A673 (cell line): ENCODE results near the gene JAK3. TPM values are rescaled to one million over a fixed set of nuclear protein-coding genes. Genes with fewer than 3 reads are reported as not detected.
A peak's percentile ranks its signal among the peaks of the same experiment; 100 is the strongest.

Experiments
- BruUV-seq: library from RNA; stranded (reverse); fragments of 400-500 nt; replicated peaks from 2 replicates; lab custom pipeline; 2021; lab: Mats Ljungman, UMichigan
- CTCF ChIA-PET: fragments of 300-600 bp; sonication (Branson Sonifier 250); formaldehyde crosslinking; loops from one replicate; lab custom pipeline; 2022; ENCODE audit warnings: antibody characterized with exemption; lab: Charles Lee
- POLR2A ChIA-PET: fragments of 300-600 bp; sonication (Branson Sonifier 250); formaldehyde crosslinking; loops from one replicate; lab custom pipeline; 2022; ENCODE audit warnings: antibody characterized with exemption; ENCODE audit not compliant: low non-redundant PET; lab: Charles Lee
- DNase-seq: peaks from one replicate; pipeline ENCODE4 v3.0.0-alpha.2; 2015; ENCODE audit warnings: low spot score
- H3K27ac ChIP-seq: fragments of 200-600 bp; sonication (generic); 2 replicates; pipeline ENCODE4 v1.5.1; 2016; ENCODE audit warnings: mixed run types, low read depth, mild to moderate bottlenecking, mixed read lengths, antibody characterized with exemption, low read length; ENCODE audit not compliant: poor library complexity, severe bottlenecking
- H3K27me3 ChIP-seq: fragments of 200-600 bp; sonication (generic); replicated peaks from 2 replicates; pipeline ENCODE4 v1.6.1; 2017; ENCODE audit warnings: mixed run types, low read depth, mild to moderate bottlenecking, mixed read lengths, antibody characterized with exemption, low read length; ENCODE audit not compliant: insufficient read depth, poor library complexity
- H3K36me3 ChIP-seq: fragments of 200-600 bp; sonication (generic); 2 replicates; pipeline ENCODE4 v1.6.1; 2016; ENCODE audit warnings: mixed run types, mild to moderate bottlenecking, mixed read lengths, antibody characterized with exemption, low read length; ENCODE audit not compliant: insufficient read depth, poor library complexity, severe bottlenecking
- H3K4me1 ChIP-seq: fragments of 200-600 bp; sonication (generic); 2 replicates; pipeline ENCODE4 v1.6.1; 2017; ENCODE audit warnings: mixed run types, mild to moderate bottlenecking, mixed read lengths, antibody characterized with exemption, low read length; ENCODE audit not compliant: insufficient read depth, poor library complexity, severe bottlenecking
- H3K4me3 ChIP-seq: fragments of 200-600 bp; sonication (generic); 2 replicates; pipeline ENCODE4 v1.5.1; 2016; ENCODE audit warnings: low read depth, mixed run types, mild to moderate bottlenecking, mixed read lengths, low read length; ENCODE audit not compliant: poor library complexity, severe bottlenecking
- H3K9me3 ChIP-seq: fragments of 200-600 bp; sonication (generic); 2 replicates; pipeline ENCODE4 v1.6.1; 2016; ENCODE audit warnings: mixed run types, low read depth, mild to moderate bottlenecking, mixed read lengths, antibody characterized with exemption, low read length; ENCODE audit not compliant: poor library complexity, severe bottlenecking
- CTCF ChIP-seq: fragments of 300-800, 200-600 bp; sonication (generic); conservative IDR thresholded peaks from 2 replicates; pipeline ENCODE4 v1.5.1; 2017; ENCODE audit warnings: low read depth, mild to moderate bottlenecking, antibody characterized with exemption, low read length, moderate library complexity, mixed read lengths
- EZH2 ChIP-seq: fragments of 200-600 bp; sonication (generic); IDR thresholded peaks from 2 replicates; pipeline ENCODE4 v1.6.1; 2017; ENCODE audit warnings: borderline replicate concordance, low read depth, mild to moderate bottlenecking, mixed read lengths, antibody characterized with exemption, low read length; ENCODE audit not compliant: poor library complexity, severe bottlenecking
- intact Hi-C: fragments of 100-400 bp; cut with micrococcal nuclease; formaldehyde crosslinking; loops from one replicate; pipeline ENCODE4 v1.10.0; 2022; ENCODE audit not compliant: unreplicated experiment
- total RNA-seq: library from RNA; stranded (reverse); gene quantifications from 2 replicates; pipeline ENCODE4 v1.2.3, GENCODE V29; 2021

Gene JAK3
- total RNA-seq, 1 experiment from 2014 or later = 2.5 TPM

- Histone ChIP-seq H3K27ac (no peak overlapping the region), H3K27me3 (no peaks in the 10 kb centered on the region), H3K36me3 (no peaks in the 10 kb centered on the region), H3K4me3 (no peak overlapping the region), H3K9me3 (no peaks in the 10 kb centered on the region), H3K4me1 (peaks cover 23% of the 10 kb centered on the region)
- no TSS peak for BruUV-seq
- DNase-seq = no peak
- ChIA-PET POLR2A (no interaction called here), CTCF (no interaction called here)
- TF ChIP-seq CTCF (no peak), EZH2 (no peak)
- intact Hi-C loops = no loop called here
These were observed 4.4 kb downstream of the JAK3 start for GRCh38 chr19:17843292-17843827.

- peak overlapping the region; percentile 66 for H3K27ac ChIP-seq
- CTCF ChIA-PET = no interaction called here
These were observed 5.0 kb downstream of the JAK3 start for GRCh38 chr19:17842663-17843291.

More at GRCh38 chr19:17842663-17843291, 5.0 kb downstream of the JAK3 start:
- H3K9me3 ChIP-seq = no peaks in the 10 kb centered on the region
- intact Hi-C loops = no loop called here
- TF ChIP-seq EZH2 (no peak), CTCF (no peak)
- H3K36me3 ChIP-seq = no peaks in the 10 kb centered on the region
- peak overlapping the region; percentile 47 for H3K4me3 ChIP-seq
- no TSS peak for BruUV-seq
- POLR2A ChIA-PET = no interaction called here
- DNase-seq = no peak
- H3K27me3 ChIP-seq = no peaks in the 10 kb centered on the region
- H3K4me1 ChIP-seq = peaks cover 18% of the 10 kb centered on the region
